ENCODE data around the gene SCNN1A. TPM values are rescaled to one million over a fixed set of nuclear protein-coding genes. Genes with fewer than 3 reads are reported as not detected.

SCNN1A gene
- total RNA-seq, 1 donor from 2014 or later, result not detected

GRCh38 chr12:6334940-6335450 is 40.4 kb downstream of the SCNN1A start:
- Histone ChIP-seq H3K9me3 (ENCODE audit: control insufficient read depth in 3 of 3, low read length in 3 of 3) (no peaks in the 10 kb centered on the region), H3K27me3 (ENCODE audit: control insufficient read depth in 3 of 3, insufficient read depth in 3 of 3, low read length in 3 of 3) (no peaks in the 10 kb centered on the region), H3K4me3 (ENCODE audit: low read length in 3 of 3) (peak overlapping the region; percentile 86 to 97 (median 97)), H3K4me1 (ENCODE audit: control insufficient read depth in 3 of 3, insufficient read depth in 3 of 3, low read length in 3 of 3) (peaks cover 70 to 79% (median 76%) of the 10 kb centered on the region in 3 donors), H3K9ac (ENCODE audit: low read depth in 1 of 3, low read length in 3 of 3) (peak overlapping the region; percentile 87 to 96 (median 88)), H3K27ac (ENCODE audit: low read depth, low read length) (peak overlapping the region; percentile 98), H3K36me3 (ENCODE audit: control insufficient read depth in 3 of 3, insufficient read depth in 3 of 3, low read length in 3 of 3) (peaks cover 40 to 44% (median 41%) of the 10 kb centered on the region in 3 donors)

- peaks cover 65 to 72% (median 70%) of the 10 kb centered on the region in 3 donors for H3K4me1 ChIP-seq (ENCODE audit: control insufficient read depth in 3 of 3, insufficient read depth in 3 of 3, low read length in 3 of 3)
- H3K36me3 ChIP-seq (ENCODE audit: control insufficient read depth in 3 of 3, insufficient read depth in 3 of 3, low read length in 3 of 3), result peaks cover 45 to 48% (median 46%) of the 10 kb centered on the region in 3 donors
- peak overlapping the region; percentile 87 to 96 (median 88) for H3K9ac ChIP-seq (ENCODE audit: low read depth in 1 of 3, low read length in 3 of 3)
- H3K27ac ChIP-seq (ENCODE audit: low read depth, low read length), result peak overlapping the region; percentile 98
- H3K9me3 ChIP-seq (ENCODE audit: control insufficient read depth in 3 of 3, low read length in 3 of 3), result no peaks in the 10 kb centered on the region
- no peaks in the 10 kb centered on the region for H3K27me3 ChIP-seq (ENCODE audit: control insufficient read depth in 3 of 3, insufficient read depth in 3 of 3, low read length in 3 of 3)
- H3K4me3 ChIP-seq (ENCODE audit: low read length in 3 of 3), result peak overlapping the region in 2 of 3 donors; percentile 86 to 97
Measured at GRCh38 chr12:6334359-6334758, 41.0 kb downstream of the SCNN1A start.

GRCh38 chr12:6333566-6333965 is 41.8 kb downstream of the SCNN1A start:
- H3K4me1 ChIP-seq (ENCODE audit: control insufficient read depth in 3 of 3, insufficient read depth in 3 of 3, low read length in 3 of 3), result peaks cover 57 to 65% (median 62%) of the 10 kb centered on the region in 3 donors
- peak overlapping the region in 2 of 3 donors; percentile 51 to 60 for H3K9ac ChIP-seq (ENCODE audit: low read depth in 1 of 3, low read length in 3 of 3)
- H3K36me3 ChIP-seq (ENCODE audit: control insufficient read depth in 3 of 3, insufficient read depth in 3 of 3, low read length in 3 of 3), result peaks cover 52 to 56% (median 53%) of the 10 kb centered on the region in 3 donors
- peak overlapping the region; percentile 98 for H3K27ac ChIP-seq (ENCODE audit: low read depth, low read length)
- no peaks in the 10 kb centered on the region for H3K27me3 ChIP-seq (ENCODE audit: control insufficient read depth in 3 of 3, insufficient read depth in 3 of 3, low read length in 3 of 3)
- H3K9me3 ChIP-seq (ENCODE audit: control insufficient read depth in 3 of 3, low read length in 3 of 3), result no peaks in the 10 kb centered on the region
- H3K4me3 ChIP-seq (ENCODE audit: low read length in 3 of 3), result no peak overlapping the region

DNA sequence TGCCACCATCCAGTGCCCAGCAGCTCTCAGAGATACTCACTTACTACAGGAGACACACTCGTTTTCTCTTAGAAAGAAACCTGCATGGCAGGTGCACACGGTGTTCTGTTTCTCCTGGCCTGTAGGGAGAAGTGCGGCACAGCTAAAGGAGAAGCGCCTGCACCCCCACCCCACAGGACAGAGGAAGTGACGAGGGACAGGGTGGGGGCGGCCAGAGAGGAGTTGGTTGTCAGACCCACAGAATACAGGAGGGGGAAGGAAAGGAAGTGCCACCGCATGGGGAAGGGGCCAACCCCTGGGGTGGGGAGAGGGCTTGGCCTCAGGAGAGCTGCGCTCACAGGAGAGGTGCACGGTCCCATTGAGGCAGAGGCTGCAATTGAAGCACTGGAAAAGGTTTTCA is 42.3 kb downstream of the SCNN1A start:
- Histone ChIP-seq H3K4me3 (ENCODE audit: low read length in 3 of 3) (no peak overlapping the region), H3K4me1 (ENCODE audit: control insufficient read depth in 3 of 3, insufficient read depth in 3 of 3, low read length in 3 of 3) (peaks cover 52 to 62% (median 57%) of the 10 kb centered on the region in 3 donors), H3K9ac (ENCODE audit: low read depth in 1 of 3, low read length in 3 of 3) (peak overlapping the region in 2 of 3 donors; percentile 43 to 60), H3K27me3 (ENCODE audit: control insufficient read depth in 3 of 3, insufficient read depth in 3 of 3, low read length in 3 of 3) (no peaks in the 10 kb centered on the region), H3K9me3 (ENCODE audit: control insufficient read depth in 3 of 3, low read length in 3 of 3) (no peaks in the 10 kb centered on the region), H3K27ac (ENCODE audit: low read depth, low read length) (peak overlapping the region; percentile 98), H3K36me3 (ENCODE audit: control insufficient read depth in 3 of 3, insufficient read depth in 3 of 3, low read length in 3 of 3) (peaks cover 56 to 61% (median 58%) of the 10 kb centered on the region in 3 donors)

GRCh38 chr12:6332459-6332858 is 42.9 kb downstream of the SCNN1A start:
- Histone ChIP-seq H3K9me3 (ENCODE audit: control insufficient read depth in 3 of 3, low read length in 3 of 3) (no peaks in the 10 kb centered on the region), H3K4me3 (ENCODE audit: low read length in 3 of 3) (no peak overlapping the region), H3K27me3 (ENCODE audit: control insufficient read depth in 3 of 3, insufficient read depth in 3 of 3, low read length in 3 of 3) (no peaks in the 10 kb centered on the region), H3K4me1 (ENCODE audit: control insufficient read depth in 3 of 3, insufficient read depth in 3 of 3, low read length in 3 of 3) (peaks cover 50 to 62% (median 55%) of the 10 kb centered on the region in 3 donors), H3K9ac (ENCODE audit: low read depth in 1 of 3, low read length in 3 of 3) (peak overlapping the region in 1 of 3 donors; percentile 43), H3K27ac (ENCODE audit: low read depth, low read length) (peak overlapping the region; percentile 98), H3K36me3 (ENCODE audit: control insufficient read depth in 3 of 3, insufficient read depth in 3 of 3, low read length in 3 of 3) (peaks cover 60 to 65% (median 60%) of the 10 kb centered on the region in 3 donors)

GRCh38 chr12:6330999-6331714 is 44.2 kb downstream of the SCNN1A start:
- Histone ChIP-seq H3K4me3 (ENCODE audit: low read length in 3 of 3) (no peak overlapping the region), H3K27ac (ENCODE audit: low read depth, low read length) (peak overlapping the region; percentile 52), H3K4me1 (ENCODE audit: control insufficient read depth in 3 of 3, insufficient read depth in 3 of 3, low read length in 3 of 3) (peaks cover 48 to 60% (median 54%) of the 10 kb centered on the region in 3 donors), H3K36me3 (ENCODE audit: control insufficient read depth in 3 of 3, insufficient read depth in 3 of 3, low read length in 3 of 3) (peaks cover 60 to 65% (median 63%) of the 10 kb centered on the region in 3 donors), H3K9ac (ENCODE audit: low read depth in 1 of 3, low read length in 3 of 3) (no peak overlapping the region), H3K9me3 (ENCODE audit: control insufficient read depth in 3 of 3, low read length in 3 of 3) (no peaks in the 10 kb centered on the region), H3K27me3 (ENCODE audit: control insufficient read depth in 3 of 3, insufficient read depth in 3 of 3, low read length in 3 of 3) (no peaks in the 10 kb centered on the region)

GRCh38 chr12:6330192-6330591 is 45.2 kb downstream of the SCNN1A start:
- Histone ChIP-seq H3K9ac (ENCODE audit: low read depth in 1 of 3, low read length in 3 of 3) (no peak overlapping the region), H3K4me3 (ENCODE audit: low read length in 3 of 3) (no peak overlapping the region), H3K27me3 (ENCODE audit: control insufficient read depth in 3 of 3, insufficient read depth in 3 of 3, low read length in 3 of 3) (no peaks in the 10 kb centered on the region), H3K27ac (ENCODE audit: low read depth, low read length) (peak overlapping the region; percentile 54), H3K9me3 (ENCODE audit: control insufficient read depth in 3 of 3, low read length in 3 of 3) (no peaks in the 10 kb centered on the region), H3K4me1 (ENCODE audit: control insufficient read depth in 3 of 3, insufficient read depth in 3 of 3, low read length in 3 of 3) (peaks cover 42 to 55% (median 48%) of the 10 kb centered on the region in 3 donors), H3K36me3 (ENCODE audit: control insufficient read depth in 3 of 3, insufficient read depth in 3 of 3, low read length in 3 of 3) (peaks cover 60 to 65% (median 63%) of the 10 kb centered on the region in 3 donors)

GRCh38 chr12:6329703-6330064 is 45.7 kb downstream of the SCNN1A start:
- Histone ChIP-seq H3K4me3 (ENCODE audit: low read length in 3 of 3) (no peak overlapping the region), H3K9ac (ENCODE audit: low read depth in 1 of 3, low read length in 3 of 3) (no peak overlapping the region), H3K36me3 (ENCODE audit: control insufficient read depth in 3 of 3, insufficient read depth in 3 of 3, low read length in 3 of 3) (peaks cover 60 to 63% (median 62%) of the 10 kb centered on the region in 3 donors), H3K27ac (ENCODE audit: low read depth, low read length) (no peak overlapping the region), H3K4me1 (ENCODE audit: control insufficient read depth in 3 of 3, insufficient read depth in 3 of 3, low read length in 3 of 3) (peaks cover 38 to 55% (median 48%) of the 10 kb centered on the region in 3 donors), H3K9me3 (ENCODE audit: control insufficient read depth in 3 of 3, low read length in 3 of 3) (no peaks in the 10 kb centered on the region), H3K27me3 (ENCODE audit: control insufficient read depth in 3 of 3, insufficient read depth in 3 of 3, low read length in 3 of 3) (no peaks in the 10 kb centered on the region)

DNA sequence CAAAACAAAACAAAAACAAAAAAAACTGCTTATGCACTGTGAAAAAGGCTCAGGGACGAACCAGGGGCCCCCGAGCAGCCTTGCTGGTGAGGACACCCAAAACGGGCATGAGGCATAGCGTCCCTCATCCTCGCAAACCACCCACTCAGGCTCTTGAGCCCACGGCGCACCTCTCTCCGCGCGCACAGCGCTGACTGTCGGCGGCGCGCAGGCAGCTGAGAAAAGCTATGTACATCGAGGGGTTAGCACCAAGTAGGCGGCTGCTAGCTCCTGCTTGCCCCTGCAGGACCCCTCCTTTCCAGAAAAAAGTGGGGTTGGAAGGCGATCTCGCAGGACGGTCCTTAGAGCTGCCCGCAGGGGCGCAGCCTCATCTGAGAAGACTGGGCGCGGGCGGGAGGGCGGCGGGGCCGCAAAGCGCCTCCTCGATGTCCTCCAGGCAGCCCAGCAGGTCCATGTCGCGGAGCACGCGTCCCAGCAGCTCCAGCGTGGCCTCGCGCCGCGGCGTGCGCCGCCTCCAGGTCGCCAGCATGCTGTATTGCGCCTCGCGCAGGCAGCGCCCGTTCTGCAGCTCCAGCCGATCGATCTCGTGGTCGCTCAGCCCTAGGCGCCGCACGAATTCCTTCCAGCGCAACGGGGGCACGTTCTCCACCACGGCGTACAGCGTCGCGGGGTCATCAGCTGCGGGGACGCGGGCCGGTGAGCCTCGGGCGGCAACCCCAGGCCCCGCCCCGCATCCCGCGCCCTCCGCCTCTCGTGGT is 46.2 kb downstream of the SCNN1A start:
- peaks cover 35 to 54% (median 48%) of the 10 kb centered on the region in 3 donors for H3K4me1 ChIP-seq (ENCODE audit: control insufficient read depth in 3 of 3, insufficient read depth in 3 of 3, low read length in 3 of 3)
- H3K27me3 ChIP-seq (ENCODE audit: control insufficient read depth in 3 of 3, insufficient read depth in 3 of 3, low read length in 3 of 3), result no peaks in the 10 kb centered on the region
- H3K9ac ChIP-seq (ENCODE audit: low read depth in 1 of 3, low read length in 3 of 3), result no peak overlapping the region
- no peak overlapping the region for H3K4me3 ChIP-seq (ENCODE audit: low read length in 3 of 3)
- no peak overlapping the region for H3K27ac ChIP-seq (ENCODE audit: low read depth, low read length)
- peaks cover 58 to 61% (median 59%) of the 10 kb centered on the region in 3 donors for H3K36me3 ChIP-seq (ENCODE audit: control insufficient read depth in 3 of 3, insufficient read depth in 3 of 3, low read length in 3 of 3)
- no peaks in the 10 kb centered on the region for H3K9me3 ChIP-seq (ENCODE audit: control insufficient read depth in 3 of 3, low read length in 3 of 3)
